HuH-7 (cell line): Measurements from ENCODE around the gene ANO1.
"Not testable (repeated sequence)": the region's sequence is repeated elsewhere in the genome, so short reads cannot be mapped to it uniquely, and the experiment has no call there.

Source experiments
- DNase-seq: peaks from one replicate; pipeline ENCODE4 v3.0.0; 2011; ENCODE audit warnings: low spot score

ANO1 gene

GRCh38 chr11:70078095-70078780 is at the start of gene ANO1:
ANO1 (plus strand) TSS chr11:70078317; CDS start chr11:70078607, 290 bp downstream.
- DNase-seq, result no peak

- DNase-seq, result no peak
Measured at GRCh38 chr11:70029115-70029860, 48.8 kb upstream of the ANO1 start.

GRCh38 chr11:70029861-70030380 is 48.2 kb upstream of the ANO1 start:
- no peak for DNase-seq

GRCh38 chr11:70030412-70030811 is 47.7 kb upstream of the ANO1 start:
- DNase-seq, result no peak

GRCh38 chr11:70031631-70032469 is 46.3 kb upstream of the ANO1 start:
- DNase-seq, result no peak

GRCh38 chr11:70032470-70032795 is 45.7 kb upstream of the ANO1 start:
- DNase-seq, result no peak

- no peak for DNase-seq
Measured at GRCh38 chr11:70032943-70033710, 45.0 kb upstream of the ANO1 start.

GRCh38 chr11:70033711-70034070 is 44.4 kb upstream of the ANO1 start:
- no peak for DNase-seq

- no peak for DNase-seq
Measured at GRCh38 chr11:70034740-70035365, 43.3 kb upstream of the ANO1 start.

GRCh38 chr11:70035665-70036064 is 42.5 kb upstream of the ANO1 start:
- not testable (repeated sequence) for DNase-seq

GRCh38 chr11:70036971-70037882 is 40.9 kb upstream of the ANO1 start:
- DNase-seq, result no peak

- no peak for DNase-seq
Measured at GRCh38 chr11:70038034-70038834, 39.9 kb upstream of the ANO1 start.

- DNase-seq, result no peak
Measured at GRCh38 chr11:70040452-70040851, 37.7 kb upstream of the ANO1 start.

GRCh38 chr11:70040869-70041501 is 37.1 kb upstream of the ANO1 start:
- no peak for DNase-seq

GRCh38 chr11:70043482-70043881 is 34.6 kb upstream of the ANO1 start:
- DNase-seq, result no peak

- DNase-seq, result no peak
Measured at GRCh38 chr11:70046089-70046488, 32.0 kb upstream of the ANO1 start.

GRCh38 chr11:70048279-70049024 is 29.7 kb upstream of the ANO1 start:
- peak; percentile 56 for DNase-seq

GRCh38 chr11:70049045-70049444 is 29.1 kb upstream of the ANO1 start:
- no peak for DNase-seq
